IMR-90 (cell line): ENCODE measurements around the gene ADD1. TPM values are rescaled to one million over a fixed set of nuclear protein-coding genes. Genes with fewer than 3 reads are reported as not detected.

Source experiments
- ATAC-seq: fragments of 200-7000 bp; cut with Tn5 transposase; 2 replicates; pipeline ENCODE4 v1.9.1; 2020; ENCODE audit warnings: low read depth, mild to moderate bottlenecking, moderate library complexity
- BruUV-seq: library from RNA; stranded (reverse); fragments of 400-500 nt; replicated peaks from 2 replicates; lab custom pipeline; 2021; lab: Mats Ljungman, UMichigan
- CTCF ChIA-PET: fragments of 300-600 bp; formaldehyde crosslinking; extraction: SDS; loops from one replicate; lab custom pipeline; 2021; ENCODE audit warnings: antibody characterized with exemption; lab: Yijun Ruan, JAX
- POLR2A ChIA-PET: fragments of 300-600 bp; sonication (Branson Sonifier 250); formaldehyde crosslinking; loops from one replicate; lab custom pipeline; 2022; ENCODE audit warnings: antibody characterized with exemption; ENCODE audit not compliant: unreplicated experiment; lab: Charles Lee
- DNase-seq: peaks from one replicate; pipeline ENCODE4 v3.0.0; 2013
- H2AFZ ChIP-seq: replicated peaks from 2 replicates; pipeline ENCODE3; 2013; ENCODE audit warnings: low read length, mild to moderate bottlenecking; ENCODE audit not compliant: poor library complexity
- H2AK5ac ChIP-seq: 2 replicates; pipeline ENCODE4 v1.6.1; 2013; ENCODE audit warnings: low read depth, low read length, inconsistent platforms
- H2AK9ac ChIP-seq: replicated peaks from 2 replicates; pipeline ENCODE3; 2013; ENCODE audit warnings: mild to moderate bottlenecking, low read depth, low read length, moderate library complexity; ENCODE audit not compliant: poor library complexity
- H2BK120ac ChIP-seq: 2 replicates; pipeline ENCODE4 v1.6.1; 2013; ENCODE audit warnings: low read depth, low read length, inconsistent platforms
- H2BK15ac ChIP-seq: 3 replicates; pipeline ENCODE4 v1.6.1; 2013; ENCODE audit warnings: low read depth, low read length, inconsistent platforms
- H2BK20ac ChIP-seq: 2 replicates; pipeline ENCODE4 v1.6.1; 2013; ENCODE audit warnings: low read depth, mild to moderate bottlenecking, inconsistent platforms, low read length, moderate library complexity
- H2BK5ac ChIP-seq: 2 replicates; pipeline ENCODE4 v1.6.1; 2013; ENCODE audit warnings: mild to moderate bottlenecking, low read depth, low read length, inconsistent platforms; ENCODE audit not compliant: poor library complexity, severe bottlenecking
- H3K14ac ChIP-seq: replicated peaks from 2 replicates; pipeline ENCODE4 v1.6.1; 2013; ENCODE audit warnings: low read depth, low read length, inconsistent platforms
- H3K18ac ChIP-seq: 2 replicates; pipeline ENCODE4 v1.6.1; 2013; ENCODE audit warnings: low read depth, low read length, control low read depth
- H3K23ac ChIP-seq: 2 replicates; pipeline ENCODE4 v1.6.1; 2013; ENCODE audit warnings: low read depth, low read length, inconsistent platforms
- H3K27ac ChIP-seq: 2 replicates; pipeline ENCODE4 v1.5.1; 2013; ENCODE audit warnings: mild to moderate bottlenecking, control low read depth, low read length; ENCODE audit not compliant: insufficient read depth
- H3K27me3 ChIP-seq: 2 replicates; pipeline ENCODE4 v1.6.1; 2013; ENCODE audit warnings: low read length; ENCODE audit not compliant: control insufficient read depth, insufficient read depth
- H3K36me3 ChIP-seq: 2 replicates; pipeline ENCODE4 v1.6.1; 2013; ENCODE audit warnings: low read length, mixed read lengths; ENCODE audit not compliant: control insufficient read depth, insufficient read depth
- H3K4ac ChIP-seq: 2 replicates; pipeline ENCODE4 v1.6.1; 2013; ENCODE audit warnings: low read depth, low read length, inconsistent platforms
- H3K4me1 ChIP-seq: 2 replicates; pipeline ENCODE4 v1.6.1; 2013; ENCODE audit warnings: low read length, mixed read lengths; ENCODE audit not compliant: control insufficient read depth, insufficient read depth
- H3K4me2 ChIP-seq: 2 replicates; pipeline ENCODE4 v1.6.1; 2013; ENCODE audit warnings: low read depth, mild to moderate bottlenecking, control low read depth, low read length, moderate library complexity
- H3K4me3 ChIP-seq: 2 replicates; pipeline ENCODE4 v1.5.1; 2013; ENCODE audit warnings: low read depth, mild to moderate bottlenecking, control low read depth, low read length, moderate library complexity; ENCODE audit not compliant: insufficient read depth
- H3K56ac ChIP-seq: 2 replicates; pipeline ENCODE4 v1.6.1; 2013; ENCODE audit warnings: low read length, inconsistent platforms; ENCODE audit not compliant: insufficient read depth; ENCODE audit errors: extremely low read depth
- H3K79me1 ChIP-seq, 2 experiments: 2 replicates each; pipeline ENCODE4 v1.6.1; 2013; ENCODE audit warnings: low read length in 2 of 2, inconsistent platforms in 1 of 2, low read depth in 1 of 2
- H3K9ac ChIP-seq: 2 replicates; pipeline ENCODE4 v1.6.1; 2013; ENCODE audit warnings: low read depth, low read length, control low read depth
- H3K9me1 ChIP-seq: 2 replicates; pipeline ENCODE4 v1.6.1; 2013; ENCODE audit warnings: low read length, inconsistent platforms; ENCODE audit not compliant: insufficient read depth
- H3K9me3 ChIP-seq: 2 replicates; pipeline ENCODE4 v1.6.1; 2013; ENCODE audit warnings: low read length; ENCODE audit not compliant: control insufficient read depth, insufficient read depth
- H4K20me1 ChIP-seq: 2 replicates; pipeline ENCODE4 v1.6.1; 2013; ENCODE audit warnings: low read length, inconsistent platforms; ENCODE audit not compliant: insufficient read depth
- H4K5ac ChIP-seq: 2 replicates; pipeline ENCODE4 v1.6.1; 2013; ENCODE audit warnings: mild to moderate bottlenecking, low read depth, low read length, control low read depth
- H4K8ac ChIP-seq, 2 experiments: 2 replicates each; pipeline ENCODE4 v1.6.1; 2013; ENCODE audit warnings: low read depth in 2 of 2, low read length in 2 of 2, control low read depth in 1 of 2, inconsistent platforms in 1 of 2
- H4K91ac ChIP-seq: 2 replicates; pipeline ENCODE4 v1.6.1; 2013; ENCODE audit warnings: low read depth, low read length, inconsistent platforms; ENCODE audit not compliant: insufficient read depth
- BHLHE40 ChIP-seq: fragments of 150-350 bp; IDR thresholded peaks from 2 replicates; pipeline ENCODE4 v1.6.1; 2016; ENCODE audit warnings: mild to moderate bottlenecking, low read depth, low read length
- CEBPB ChIP-seq: IDR thresholded peaks from 2 replicates; pipeline ENCODE4 v1.6.1; 2012; ENCODE audit warnings: low read depth, low read length, improper control_type of control experiment
- CHD1 ChIP-seq: IDR thresholded peaks from 2 replicates; pipeline ENCODE4 v1.6.1; 2012; ENCODE audit warnings: low read depth, low read length, improper control_type of control experiment
- CTCF ChIP-seq: conservative IDR thresholded peaks from 2 replicates; pipeline ENCODE4 v1.5.1; 2012; ENCODE audit warnings: mild to moderate bottlenecking, low read depth, low read length, improper control_type of control experiment
- ELK1 ChIP-seq: fragments of 150-350 bp; IDR thresholded peaks from 2 replicates; pipeline ENCODE4 v1.6.1; 2016; ENCODE audit warnings: low read depth, mild to moderate bottlenecking, low read length, moderate library complexity, borderline replicate concordance
- MAFK ChIP-seq: IDR thresholded peaks from 2 replicates; pipeline ENCODE4 v1.6.1; 2012; ENCODE audit warnings: low read depth, low read length, improper control_type of control experiment
- MAZ ChIP-seq: IDR thresholded peaks from 2 replicates; pipeline ENCODE4 v1.6.1; 2012; ENCODE audit warnings: low read depth, mild to moderate bottlenecking, low read length, improper control_type of control experiment, moderate library complexity, borderline replicate concordance
- MXI1 ChIP-seq: IDR thresholded peaks from 2 replicates; pipeline ENCODE4 v1.6.1; 2012; ENCODE audit warnings: low read depth, mild to moderate bottlenecking, low read length, moderate library complexity, borderline replicate concordance
- NFE2L2 ChIP-seq: fragments of 150-350 bp; IDR thresholded peaks from 2 replicates; pipeline ENCODE4 v1.6.1; 2016; ENCODE audit warnings: low read depth, mild to moderate bottlenecking, low read length
- POLR2A ChIP-seq: IDR thresholded peaks from 2 replicates; pipeline ENCODE4 v1.6.1; 2012; ENCODE audit warnings: mild to moderate bottlenecking, low read depth, low read length
- RAD21 ChIP-seq: IDR thresholded peaks from 2 replicates; pipeline ENCODE4 v1.6.1; 2012; ENCODE audit warnings: low read length, improper control_type of control experiment
- RCOR1 ChIP-seq: IDR thresholded peaks from 2 replicates; pipeline ENCODE4 v1.6.1; 2012; ENCODE audit warnings: mild to moderate bottlenecking, low read length, improper control_type of control experiment; ENCODE audit not compliant: insufficient replicate concordance
- SMC3 ChIP-seq: fragments of 150-350 bp; IDR thresholded peaks from 2 replicates; pipeline ENCODE4 v1.6.1; 2016; ENCODE audit warnings: low read depth, mild to moderate bottlenecking, antibody characterized with exemption, low read length, moderate library complexity
- USF2 ChIP-seq: fragments of 150-350 bp; IDR thresholded peaks from 2 replicates; pipeline ENCODE4 v1.6.1; 2017; ENCODE audit warnings: mild to moderate bottlenecking, antibody characterized with exemption, low read length, low read depth
- WGBS, 2 experiments: methylation state at CpG; one replicate each; pipeline versions ENCODE4 v1.1.5 to v1.1.7; 2013; ENCODE audit warnings: missing lambda C conversion rate in 2 of 2; ENCODE audit not compliant: insufficient read length in 1 of 2; ENCODE audit errors: extremely low coverage in 2 of 2; 5-methylcytosine and 5-hydroxymethylcytosine counted together
- dilution Hi-C: fragments of 300-500 bp; cut with HindIII; formaldehyde crosslinking; loops from one replicate; pipeline ENCODE4 v1.14.3; 2018; ENCODE audit warnings: low sequenced_read_pairs; ENCODE audit not compliant: unreplicated experiment
- in situ Hi-C: fragments of 300-500 bp; cut with MboI; formaldehyde crosslinking; loops from 3 replicates; pipeline ENCODE4 v1.14.3; 2019; ENCODE audit warnings: low sequenced_read_pairs, inconsistent platforms, mixed read lengths
- intact Hi-C: fragments of 100-400 bp; cut with micrococcal nuclease; formaldehyde crosslinking; loops from 2 replicates; pipeline ENCODE4 v1.10.0; 2022
- polyA plus RNA-seq, 3 experiments: library from polyadenylated mRNA; depleted of rRNA; stranded (reverse); fragments of >200 nt; gene quantifications; 2 replicates each; pipeline ENCODE4 v1.2.3, GENCODE V29; 2012; ENCODE audit warnings: low replicate concordance in 1 of 3
- total RNA-seq: library from RNA; depleted of rRNA; stranded (reverse); fragments of >200 nt; gene quantifications from 2 replicates; pipeline ENCODE4 v1.2.3, GENCODE V29; 2012

The ADD1 gene
- total and polyA plus RNA-seq, 2 of the 4 experiments (the other 2 are of a cell fraction), result 122 to 215 TPM

- dilution Hi-C loops (no loop called here), intact Hi-C loops (loop anchor here (2.0 kb wide), 1 partner anchor 97 kb away; no protein-coding TSS in a partner anchor), in situ Hi-C loops (no loop called here)
- H2AK9ac ChIP-seq, result no peak overlapping the region
- peak overlapping the region; percentile 18; the same call in 1 of the 2 replicates for H2AK5ac ChIP-seq
- H4K20me1 ChIP-seq, result peaks cover 90% of the 10 kb centered on the region
- H3K27ac ChIP-seq, result peak overlapping the region; percentile 24; the same call in 1 of the 2 replicates
- DNase-seq, result no peak
- H2BK5ac ChIP-seq, result no peak overlapping the region
- WGBS, 2 experiments, result no CpG with 5 or more reads among the region's 4 CpGs
- ATAC-seq, result no peak
- peaks cover 16 to 82% of the 10 kb centered on the region in 2 experiments for H3K79me1 ChIP-seq
- peaks cover 22% of the 10 kb centered on the region for H3K9me1 ChIP-seq
- H3K23ac ChIP-seq, result peak overlapping the region; percentile 10; the same call in 1 of the 2 replicates
- no peak overlapping the region for H2AFZ ChIP-seq
- no peak overlapping the region for H4K5ac ChIP-seq
- no peak overlapping the region for H3K4me2 ChIP-seq
- H3K36me3 ChIP-seq, result no peaks in the 10 kb centered on the region
- H4K91ac ChIP-seq, result 0 out of 2 replicates have a peak overlapping the region, but pooled peaks have one; percentile 4
- H3K14ac ChIP-seq, result 0 out of 2 replicates have a peak overlapping the region, but pooled peaks have one; percentile 17
- no peak overlapping the region for H2BK20ac ChIP-seq
- H3K9ac ChIP-seq, result no peak overlapping the region
- no peak overlapping the region for H3K56ac ChIP-seq
- ChIA-PET CTCF (no interaction called here), POLR2A (no interaction called here)
- no peak overlapping the region for H2BK15ac ChIP-seq
- 0 out of 2 replicates have a peak overlapping the region, but pooled peaks have one; percentile 1 for H3K4ac ChIP-seq
- H2BK120ac ChIP-seq, result no peak overlapping the region
- H3K9me3 ChIP-seq, result no peaks in the 10 kb centered on the region
- no peak overlapping the region; a peak in 1 of 4 replicates for H4K8ac ChIP-seq
- H3K4me1 ChIP-seq, result peaks cover 38% of the 10 kb centered on the region
- no peaks in the 10 kb centered on the region for H3K27me3 ChIP-seq
- 0 out of 2 replicates have a peak overlapping the region, but pooled peaks have one; percentile 27 for H3K18ac ChIP-seq
- H3K4me3 ChIP-seq, result no peak overlapping the region
- BruUV-seq, result no TSS peak
- TF ChIP-seq MXI1, result no peak
- TF ChIP-seq CTCF, result no peak
- TF ChIP-seq SMC3, result no peak
- TF ChIP-seq POLR2A, result no peak
- no peak for TF ChIP-seq MAFK
- no peak for TF ChIP-seq CHD1
- TF ChIP-seq BHLHE40, result no peak
- TF ChIP-seq ELK1, result no peak
- TF ChIP-seq RCOR1, result no peak
- no peak for TF ChIP-seq MAZ
- no peak for TF ChIP-seq CEBPB
- TF ChIP-seq NFE2L2, result no peak
- no peak for TF ChIP-seq RAD21
- TF ChIP-seq USF2, result no peak
These were observed 18.2 kb downstream of the ADD1 start for GRCh38 chr4:2861631-2862436.
